ENCODE data around the gene OR52B6.
"Not testable (repeated sequence)": the region's sequence is repeated elsewhere in the genome, so short reads cannot be mapped to it uniquely, and the experiment has no call there.

Gene OR52B6

DNA sequence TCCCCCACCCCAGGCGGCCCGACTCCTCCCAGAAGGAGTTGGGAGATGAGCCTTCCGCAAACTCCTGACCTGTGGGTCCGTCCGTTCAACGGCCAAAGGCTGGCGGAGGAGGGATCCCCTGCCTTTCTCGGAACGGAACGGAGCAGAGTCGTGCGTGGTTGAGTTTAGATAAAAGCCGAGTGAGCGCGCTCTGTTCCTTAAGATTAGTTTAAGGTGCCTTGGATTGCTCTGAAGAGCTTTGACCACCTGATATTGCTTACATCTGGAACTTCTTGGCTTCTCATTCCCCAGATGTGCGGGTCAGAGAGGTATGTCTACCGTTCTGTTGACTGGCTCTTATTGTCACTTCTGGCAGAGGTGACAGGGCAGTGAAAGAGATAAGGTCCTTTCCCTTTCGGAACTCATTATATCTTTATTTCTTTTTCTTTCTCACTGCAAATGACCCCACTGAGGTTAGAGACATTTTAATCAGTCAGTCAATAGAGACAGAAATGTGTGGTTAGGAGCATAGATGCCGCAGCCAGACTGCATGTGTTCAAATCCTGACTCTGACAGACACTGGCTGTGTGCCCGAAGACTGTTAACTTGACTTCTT lies 16.0 kb downstream of the OR52B6 start, which contains the start of gene TRIM6:
TRIM6 (plus strand) TSS at position 31 of the 595 bp plus-strand sequence; CDS start at position 292, 261 bp downstream.
- DNase-seq (peak; percentile 24), ATAC-seq (no peak)

DNA sequence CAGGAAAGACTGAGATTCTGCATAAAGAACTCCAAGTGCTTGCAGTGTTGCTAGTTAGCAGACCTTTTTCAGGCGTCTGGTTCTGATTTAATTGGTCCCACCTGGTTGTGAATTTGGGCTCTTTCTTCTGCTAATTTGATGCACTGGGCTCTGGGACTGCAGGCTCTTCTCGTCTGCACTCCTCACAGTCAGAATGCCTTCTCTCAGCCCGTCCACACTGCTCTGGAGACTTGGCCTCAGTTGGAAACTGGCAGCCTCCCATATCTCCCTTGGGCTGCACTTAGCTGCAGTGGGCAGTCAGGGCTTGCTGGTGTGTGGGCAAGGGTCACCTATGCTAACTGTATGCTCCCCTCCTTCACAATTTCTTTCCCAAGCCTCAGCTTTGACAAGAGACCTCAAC lies 17.3 kb downstream of the OR52B6 start:
- ATAC-seq = no peak

DNA sequence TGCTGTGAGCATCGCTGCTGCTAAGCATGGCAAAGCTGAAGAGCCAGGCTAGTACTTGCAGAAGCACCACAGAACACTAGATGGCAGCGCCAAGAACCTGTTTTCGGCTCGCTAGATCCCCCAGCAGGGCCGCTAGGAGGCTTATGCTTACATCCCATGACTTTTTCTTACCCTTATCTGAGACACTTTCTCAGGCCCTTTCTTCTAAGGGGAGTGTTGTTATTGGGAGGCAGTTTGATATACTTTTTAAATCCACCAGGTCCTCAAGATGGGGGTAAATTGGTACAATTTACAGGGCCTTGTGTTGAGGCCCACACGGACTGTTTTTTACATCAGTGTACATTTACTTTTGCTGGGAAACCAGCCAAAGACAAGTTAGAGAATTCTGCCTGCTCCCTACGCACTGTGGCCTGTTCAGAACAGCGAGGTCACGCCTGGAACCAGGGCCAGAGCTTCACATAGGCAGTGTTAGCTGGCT lies 19.7 kb downstream of the OR52B6 start:
- DNase-seq (peak; percentile 55), ATAC-seq (peak; percentile 87)

More for the DNA sequence above, 17.3 kb downstream of the OR52B6 start:
- no peak for DNase-seq

DNA sequence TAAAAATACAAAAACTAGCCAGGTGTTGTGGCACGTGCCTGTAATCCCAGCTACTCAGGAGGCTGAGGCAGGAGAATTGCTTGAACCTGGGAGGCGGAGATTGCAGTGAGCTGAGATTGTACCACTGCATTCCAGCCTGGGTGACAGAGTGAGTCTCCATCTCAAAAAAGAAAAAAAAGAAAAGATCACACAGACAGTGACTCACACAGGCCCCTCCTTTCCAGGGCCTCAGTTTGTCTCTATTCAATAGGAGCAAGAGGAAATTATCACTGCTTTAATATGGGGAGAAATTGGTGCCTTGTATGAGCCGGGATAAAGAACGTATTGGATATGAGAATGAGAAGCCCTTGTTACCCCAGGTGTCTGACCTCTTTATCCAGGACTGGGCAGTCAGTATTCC lies 22.1 kb downstream of the OR52B6 start:
- DNase-seq = not testable (repeated sequence)

DNA sequence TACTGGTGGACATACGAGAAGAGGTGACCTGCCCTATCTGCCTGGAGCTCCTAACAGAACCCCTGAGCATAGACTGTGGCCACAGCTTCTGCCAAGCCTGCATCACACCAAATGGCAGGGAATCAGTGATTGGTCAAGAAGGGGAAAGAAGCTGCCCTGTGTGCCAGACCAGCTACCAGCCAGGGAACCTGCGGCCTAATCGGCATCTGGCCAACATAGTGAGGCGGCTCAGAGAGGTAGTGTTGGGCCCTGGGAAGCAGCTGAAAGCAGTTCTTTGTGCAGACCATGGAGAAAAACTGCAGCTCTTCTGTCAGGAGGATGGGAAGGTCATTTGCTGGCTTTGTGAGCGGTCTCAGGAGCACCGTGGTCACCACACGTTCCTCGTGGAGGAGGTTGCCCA lies 22.6 kb downstream of the OR52B6 start:
- ATAC-seq (no peak), DNase-seq (no peak)

More for the DNA sequence above, 22.1 kb downstream of the OR52B6 start:
- ATAC-seq = not testable (repeated sequence)

DNA sequence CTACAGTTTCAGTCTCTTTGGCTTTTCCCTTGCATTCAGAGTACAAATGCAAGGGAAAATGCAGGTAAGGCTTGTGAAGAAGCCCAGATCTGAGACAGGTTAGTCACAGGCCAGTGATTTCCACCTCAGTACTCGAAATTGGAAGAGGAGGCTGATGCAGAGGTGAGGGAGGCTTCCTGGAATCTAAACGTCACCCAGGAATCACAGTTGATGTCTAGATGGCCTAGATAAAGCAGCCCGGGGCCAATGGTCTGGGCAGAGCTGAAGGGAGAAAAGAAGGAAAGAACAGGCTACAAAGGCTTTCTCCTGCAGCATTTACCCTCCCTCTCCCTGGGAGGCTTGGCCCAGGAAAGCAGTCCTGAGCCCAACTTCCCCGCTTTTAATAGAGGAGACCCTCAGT lies 24.2 kb downstream of the OR52B6 start:
- ATAC-seq = no peak
- DNase-seq = no peak

DNA sequence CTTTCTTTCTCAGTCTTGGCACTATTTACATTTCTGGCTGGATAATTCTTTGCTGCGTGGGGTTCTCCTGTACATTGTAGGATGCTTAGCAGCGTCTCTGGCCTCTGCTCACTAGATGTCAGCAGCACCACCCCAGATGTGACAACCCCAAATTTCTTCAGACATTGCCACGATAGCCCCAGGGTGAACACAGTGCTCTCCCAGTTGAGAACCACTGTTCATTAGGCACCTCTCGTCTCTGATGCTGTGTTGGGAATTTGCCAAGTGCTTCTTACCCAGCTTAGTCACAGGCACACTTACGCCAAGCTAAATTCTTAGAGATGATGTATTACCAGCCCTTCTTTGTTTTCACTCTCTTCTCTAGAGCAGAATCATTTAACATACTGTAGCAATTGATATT lies 25.2 kb downstream of the OR52B6 start:
- DNase-seq (no peak), ATAC-seq (no peak)

DNA sequence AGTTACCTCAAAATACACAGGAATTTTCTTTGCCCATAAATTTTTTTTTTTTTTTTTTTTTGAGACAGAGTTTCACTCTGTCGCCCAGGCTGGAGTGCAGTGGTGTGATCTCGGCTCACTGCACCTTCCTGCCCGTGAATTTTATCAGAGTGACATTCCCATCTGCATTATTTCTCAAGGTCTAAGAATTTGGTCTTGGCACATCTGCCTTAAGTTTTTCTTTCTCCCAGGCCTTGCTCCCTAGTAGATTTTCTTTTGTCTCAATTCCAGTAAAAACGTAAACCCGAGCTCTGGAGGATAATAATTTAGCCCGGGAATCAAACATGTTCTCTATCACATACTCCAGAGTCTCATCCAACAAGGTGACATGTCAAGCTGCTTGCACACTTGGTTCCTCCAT lies 28.1 kb downstream of the OR52B6 start:
- no peak for ATAC-seq
- no peak for DNase-seq

DNA sequence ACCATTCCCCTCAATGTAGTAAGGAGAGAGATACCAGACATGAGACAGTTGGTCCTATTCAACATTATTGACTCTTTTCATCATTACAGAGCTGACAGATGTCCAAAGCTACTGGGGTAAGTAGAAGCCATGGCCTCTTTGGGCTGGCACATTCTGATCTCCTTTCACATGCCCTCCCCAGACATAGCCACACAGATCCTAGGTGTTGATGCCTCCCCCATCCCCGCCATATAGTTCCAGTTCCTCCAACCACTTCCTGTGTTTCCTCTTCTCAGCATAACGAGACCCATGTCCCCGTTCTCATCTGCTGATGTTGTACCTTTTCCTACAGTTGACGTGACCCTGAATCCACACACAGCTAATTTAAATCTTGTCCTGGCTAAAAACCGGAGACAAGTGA lies 29.8 kb downstream of the OR52B6 start:
- DNase-seq = no peak
- ATAC-seq = no peak

DNA sequence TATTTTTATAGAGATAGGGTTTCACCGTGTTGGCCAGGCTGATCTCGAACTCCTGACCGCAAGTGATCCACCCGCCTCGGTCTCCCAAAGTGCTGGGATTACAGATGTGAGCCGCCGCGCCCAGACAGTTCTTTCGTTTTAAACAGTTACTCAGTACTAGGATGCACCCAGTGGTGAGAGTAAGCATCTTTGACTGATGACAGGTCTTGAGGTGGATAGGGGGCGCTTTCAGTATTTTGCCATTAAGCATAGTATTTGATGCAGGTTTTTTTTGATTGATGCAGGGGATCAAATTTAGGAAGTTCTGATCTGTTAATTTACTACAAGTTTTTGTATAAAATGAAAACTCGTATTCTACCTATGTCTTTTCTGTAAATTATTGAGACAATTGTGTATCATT lies 30.9 kb downstream of the OR52B6 start:
- ATAC-seq (no peak), DNase-seq (no peak)

DNA sequence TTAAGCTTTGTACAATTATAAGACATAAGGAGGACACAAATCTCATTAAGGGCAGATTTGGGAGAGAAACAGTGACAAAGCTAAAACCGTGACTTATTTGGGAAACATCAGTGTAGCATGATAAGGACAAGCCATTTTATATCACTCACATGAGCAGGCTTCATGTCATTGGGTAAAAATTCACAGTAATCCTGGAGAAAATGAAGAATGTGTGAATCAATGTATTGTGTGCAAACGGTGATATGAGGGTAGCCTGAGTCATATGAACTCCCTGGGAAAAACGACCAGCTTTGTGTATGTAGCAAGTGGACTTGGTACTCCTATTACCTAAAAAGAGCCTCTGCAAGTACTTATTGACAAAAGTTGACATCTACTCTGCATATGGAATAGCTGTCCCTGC lies 38.1 kb downstream of the OR52B6 start:
- ATAC-seq (no peak), DNase-seq (no peak)

DNA sequence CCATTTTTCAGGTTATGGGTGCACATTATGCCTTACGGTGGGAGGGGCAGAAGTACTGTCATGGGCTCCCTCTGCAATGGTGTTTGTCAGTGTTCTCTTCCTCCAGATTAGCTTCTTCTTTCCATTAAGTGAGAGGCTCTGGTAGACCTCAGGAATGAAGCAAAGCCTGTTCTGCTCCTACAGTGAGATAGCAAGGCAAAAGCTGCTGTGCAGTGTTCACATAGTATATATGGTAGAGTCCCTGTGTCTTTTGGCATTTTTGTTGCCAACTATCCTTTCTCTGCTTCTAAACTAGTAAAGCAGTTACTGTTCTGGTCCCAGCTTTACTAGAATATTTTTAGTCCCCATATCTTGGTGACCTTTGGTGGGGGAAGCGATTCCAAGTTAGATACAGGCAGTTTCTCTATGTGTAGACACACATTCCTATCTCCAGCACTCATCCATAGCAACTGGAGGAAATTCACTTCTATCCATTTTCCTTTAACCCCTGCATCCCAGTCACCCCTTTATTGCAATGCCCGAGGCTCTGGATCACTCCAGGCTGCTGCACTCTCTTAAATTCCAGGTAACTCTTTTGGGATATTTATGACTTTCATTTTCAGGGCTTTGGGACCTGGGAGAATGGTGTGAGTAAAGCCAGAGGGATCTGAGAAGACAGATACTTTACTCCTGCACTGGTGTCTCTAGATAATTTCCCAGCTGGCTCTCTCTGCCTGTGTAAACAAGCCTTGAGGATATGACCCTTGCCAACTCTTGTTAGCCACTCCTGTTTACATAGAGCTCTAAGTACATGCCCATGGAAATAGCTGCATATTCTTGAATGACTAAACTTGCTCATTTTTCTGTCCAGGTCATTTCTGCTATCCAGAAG lies 40.2 kb downstream of the OR52B6 start:
- ATAC-seq = no peak
- DNase-seq = no peak

DNA sequence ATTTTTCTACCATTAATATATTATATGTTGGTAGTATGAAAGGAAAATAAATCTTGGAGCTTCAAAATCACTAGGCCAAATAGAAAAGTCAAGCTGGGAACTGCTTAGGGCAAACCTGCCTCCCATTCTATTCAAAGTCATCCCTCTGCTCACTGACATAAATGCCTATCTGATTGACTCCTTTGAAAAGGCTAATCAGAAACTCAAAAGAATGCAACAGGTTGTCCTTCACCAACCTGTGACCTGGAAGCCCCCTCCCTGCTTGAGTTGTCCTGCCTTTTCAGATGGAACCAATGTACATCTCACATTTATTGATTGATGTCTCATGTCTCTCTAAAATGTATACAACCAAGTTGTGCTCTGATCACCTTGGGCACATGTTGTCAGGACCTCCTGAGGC lies 40.9 kb downstream of the OR52B6 start:
- ATAC-seq (no peak), DNase-seq (no peak)

DNA sequence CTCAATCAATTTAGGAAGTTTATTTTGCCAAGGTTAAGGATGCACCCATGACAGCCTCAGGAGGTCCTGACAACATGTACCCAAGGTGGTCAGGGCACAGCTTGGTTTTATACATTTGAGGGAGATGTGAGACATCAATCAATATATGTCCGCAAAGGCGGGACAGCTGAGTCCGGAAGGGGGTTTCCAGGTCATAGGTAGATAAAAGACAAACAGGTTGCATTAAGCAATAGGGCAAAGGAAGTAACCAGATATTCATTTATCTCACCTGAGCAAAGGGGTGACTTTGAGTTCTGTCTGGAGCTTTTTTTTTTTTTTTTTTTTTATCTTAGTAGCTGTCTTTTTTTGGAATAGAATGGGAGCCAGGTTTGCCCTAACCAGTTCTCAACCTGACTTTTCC lies 42.1 kb downstream of the OR52B6 start:
- no peak for DNase-seq
- no peak for ATAC-seq

DNA sequence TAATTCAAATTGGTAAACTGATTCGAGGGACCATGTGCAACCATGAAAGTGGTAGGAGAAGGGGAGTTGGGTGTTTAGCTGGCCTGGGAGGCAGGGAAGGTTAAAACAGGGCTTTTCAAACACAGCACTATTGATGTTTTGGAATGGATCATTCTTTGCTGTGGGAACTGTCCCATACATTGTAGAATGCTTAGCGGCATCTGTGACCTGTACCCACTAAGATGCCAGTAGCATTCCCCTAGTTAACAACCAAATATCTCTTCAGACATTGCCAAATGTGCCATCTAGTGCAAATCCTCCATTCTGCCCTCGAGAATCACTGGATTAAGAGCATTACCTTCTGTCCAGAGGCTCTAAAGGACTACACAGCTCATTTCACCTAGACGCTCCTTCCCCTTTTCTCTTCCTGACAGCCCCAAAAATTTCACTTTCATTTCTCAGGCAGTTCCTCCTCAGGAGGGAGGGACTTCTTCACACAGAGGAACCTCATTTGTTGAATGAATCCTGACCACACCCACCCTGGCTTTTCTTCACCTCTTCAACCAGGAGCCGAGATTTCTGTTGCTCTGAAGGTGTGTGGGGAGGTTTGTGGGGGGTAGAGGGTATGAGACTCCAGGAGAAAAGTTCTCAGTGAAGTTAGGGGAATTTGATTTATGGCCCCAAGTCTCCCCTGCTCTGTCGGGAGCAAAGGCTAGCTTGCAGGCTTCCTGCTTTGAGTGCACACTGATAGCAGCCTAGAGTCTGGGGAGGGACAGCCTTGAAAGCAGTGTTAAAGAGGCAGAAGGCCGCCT lies 44.0 kb downstream of the OR52B6 start, which contains the start of gene TRIM34:
TRIM34 (plus strand) TSS at position 513 of the 791 bp plus-strand sequence. CDS start 7,331 bp downstream, outside the sequence.
- peak; percentile 96 for ATAC-seq
- DNase-seq = peak; percentile 50

DNA sequence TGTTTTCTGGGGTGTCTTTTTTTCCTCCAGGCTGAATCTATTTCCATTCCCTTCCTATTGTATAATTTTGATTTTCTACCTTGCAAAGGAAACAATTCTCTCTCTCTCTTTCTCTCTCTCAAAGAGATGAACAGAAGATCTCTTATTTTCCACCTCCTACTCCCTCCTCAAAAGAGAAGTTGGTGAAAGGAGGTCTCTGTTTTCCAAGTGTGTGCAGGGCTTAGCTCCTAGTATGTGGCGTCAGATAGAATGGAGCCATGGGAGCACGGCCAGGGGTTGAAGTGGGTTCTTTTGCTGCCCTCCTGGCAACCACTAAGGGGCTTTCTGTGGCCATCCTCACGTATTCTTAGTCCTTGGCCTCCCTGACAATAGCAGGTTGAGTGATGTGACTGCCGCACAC lies 44.6 kb downstream of the OR52B6 start:
- DNase-seq = no peak
- ATAC-seq = no peak

DNA sequence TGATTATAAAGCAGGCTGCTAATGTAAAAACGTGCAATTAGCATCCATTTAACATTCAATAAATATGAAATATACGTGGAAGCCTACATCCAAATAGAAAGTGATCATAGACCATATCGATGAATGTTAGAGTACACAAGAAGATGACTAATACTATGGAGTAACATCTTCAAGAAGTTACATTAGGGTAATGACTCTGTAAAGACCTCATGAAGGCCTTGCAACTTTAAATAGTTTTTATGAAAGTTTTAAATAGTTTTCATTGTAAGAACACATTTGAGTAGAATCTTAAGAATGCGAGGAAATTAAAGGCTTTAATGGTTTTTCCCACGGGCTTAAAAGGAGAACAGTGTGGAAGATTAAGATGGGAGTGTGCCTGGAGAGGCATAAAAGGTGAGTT lies 45.5 kb downstream of the OR52B6 start:
- no peak for ATAC-seq
- DNase-seq = no peak

DNA sequence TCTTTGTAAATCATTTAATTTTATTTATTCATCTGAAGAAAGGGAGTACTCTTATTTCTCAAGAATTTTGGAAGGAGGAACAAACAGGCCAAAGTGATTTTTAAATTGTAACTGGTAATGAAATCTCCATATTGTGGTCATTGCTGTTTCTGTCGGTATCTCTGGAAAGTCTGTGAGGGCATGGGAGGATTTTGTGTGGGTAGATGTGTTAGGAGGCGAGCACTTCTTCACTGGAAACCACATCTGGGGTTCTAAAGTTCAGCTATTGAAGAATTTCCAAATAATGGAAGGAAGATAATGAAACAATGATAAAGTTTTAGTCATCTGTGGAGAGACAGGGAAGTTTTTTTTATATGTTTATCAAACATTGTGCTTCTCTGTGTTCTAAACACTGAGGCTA lies 50.7 kb downstream of the OR52B6 start:
- ATAC-seq = peak; percentile 74
- DNase-seq = no peak

All from stimulated activated naive CD8-positive, alpha-beta T cell treated with anti-CD3 and anti-CD28 coated beads, Interleukin-15, Interleukin-2, amounts not matched to agents 100 U/mL and 50 U/mL, for 24 hours (primary cell).